Thyroid gland (tissue), 4 donors: ENCODE data around the gene GATA3. TPM values are rescaled to one million over a fixed set of nuclear protein-coding genes. Genes with fewer than 3 reads are reported as not detected.
"Not testable (repeated sequence)": the region's sequence is repeated elsewhere in the genome, so short reads cannot be mapped to it uniquely, and the experiment has no call there.

ENCODE experiments used
- DNase-seq, 2 donors: peaks; one replicate each; pipeline ENCODE4 v3.0.0-alpha.2; 2019
- H3K27ac ChIP-seq, 3 donors: fragments of 200-600 bp; sonication (generic); 1 replicate in 2 of 3; 2 replicates in 1 of 3; pipeline ENCODE4 v1.5.1; 2016 to 2019; ENCODE audit warnings: mild to moderate bottlenecking in 1 of 3, moderate library complexity in 1 of 3
- H3K27me3 ChIP-seq: fragments of 200-600 bp; sonication (generic); one replicate; pipeline ENCODE4 v1.5.1; 2019
- H3K36me3 ChIP-seq, 2 donors: fragments of 200-600 bp; sonication (generic); one replicate each; pipeline ENCODE4 v1.5.1; 2016 to 2019
- H3K4me1 ChIP-seq, 2 donors: fragments of 200-600 bp; sonication (generic); one replicate each; pipeline ENCODE4 v1.5.1; 2017 to 2019
- H3K4me3 ChIP-seq, 3 donors: fragments of 200-600 bp; sonication (generic); replicated peaks in 1 of 3; 1 replicate in 2 of 3; 2 replicates in 1 of 3; pipeline ENCODE4 v1.5.1; 2016; ENCODE audit warnings: mild to moderate bottlenecking in 1 of 3
- H3K9me3 ChIP-seq: fragments of 200-600 bp; sonication (generic); one replicate; pipeline ENCODE4 v1.5.1; 2017
- CTCF ChIP-seq, 6 experiments: fragments of 200-600 bp in 3 of 6; fragments of 450-650 bp in 3 of 6; sonication (generic) in 3 of 6; IDR thresholded peaks; one replicate each; pipeline ENCODE4 v1.5.1; 2016 to 2019; ENCODE audit warnings: antibody characterized with exemption in 6 of 6, mild to moderate bottlenecking in 2 of 6, inconsistent platforms in 1 of 6, moderate library complexity in 1 of 6
- POLR2A ChIP-seq, 2 donors: fragments of 450-650 bp; IDR thresholded peaks; one replicate each; pipeline ENCODE4 v1.6.1; 2017; ENCODE audit warnings: antibody characterized with exemption in 2 of 2, mild to moderate bottlenecking in 2 of 2, moderate library complexity in 1 of 2
- WGBS, 2 donors: methylation state at CpG; one replicate each; pipeline ENCODE4 v1.1.5; 2017; 5-methylcytosine and 5-hydroxymethylcytosine counted together
- intact Hi-C: fragments of 100-400 bp; cut with DNase I; formaldehyde crosslinking; loops from one replicate; pipeline ENCODE4 v1.15.1; 2023
- total RNA-seq, 4 donors: library from RNA; depleted of rRNA; stranded (reverse); fragments of >200 nt; gene quantifications; one replicate each; pipeline ENCODE4 v1.2.3, GENCODE V29; 2016

Gene GATA3
- total RNA-seq, 4 donors from 2014 or later = 1.1 to 3.8 (median 1.9) TPM

GRCh38 chr10:8014649-8015048 is 39.8 kb upstream of the GATA3 start:
- no peaks in the 10 kb centered on the region for H3K4me1 ChIP-seq
- peaks cover 12 to 26% of the 10 kb centered on the region in 2 donors for H3K36me3 ChIP-seq
- no peak overlapping the region for H3K27ac ChIP-seq
- no peaks in the 10 kb centered on the region for H3K27me3 ChIP-seq
- TF ChIP-seq POLR2A (IDR thresholded peaks at IDR 0.05) = no peak
- no peak for TF ChIP-seq CTCF (IDR thresholded peaks at IDR 0.05)
- 95 to 96% methylated on average over 16 of the region's 16 CpGs for WGBS, 2 donors
- H3K9me3 ChIP-seq = no peaks in the 10 kb centered on the region
- intact Hi-C loops = no loop called here
- no peak overlapping the region for H3K4me3 ChIP-seq
- no peak for DNase-seq

GRCh38 chr10:8017277-8017676 is 37.2 kb upstream of the GATA3 start:
- intact Hi-C loops = no loop called here
- no peak overlapping the region for H3K27ac ChIP-seq
- H3K4me1 ChIP-seq = no peaks in the 10 kb centered on the region
- WGBS, 2 donors = 66 to 73% methylated on average over 6 of the region's 6 CpGs
- H3K4me3 ChIP-seq = no peak overlapping the region
- H3K27me3 ChIP-seq = no peaks in the 10 kb centered on the region
- no peak for DNase-seq
- peaks cover 12 to 16% of the 10 kb centered on the region in 2 donors for H3K36me3 ChIP-seq
- TF ChIP-seq CTCF (IDR thresholded peaks at IDR 0.05) (no peak), POLR2A (IDR thresholded peaks at IDR 0.05) (no peak)
- H3K9me3 ChIP-seq = no peaks in the 10 kb centered on the region

- WGBS, 2 donors = 76 to 82% methylated on average over 4 of the region's 4 CpGs
- intact Hi-C loops = no loop called here
These were observed 31.2 kb upstream of the GATA3 start for GRCh38 chr10:8023321-8023720.

GRCh38 chr10:8023851-8024250 is 30.6 kb upstream of the GATA3 start:
- Histone ChIP-seq H3K4me3 (no peak overlapping the region), H3K4me1 (peaks cover 5% of the 10 kb centered on the region in 2 donors), H3K9me3 (no peaks in the 10 kb centered on the region), H3K36me3 (no peaks in the 10 kb centered on the region), H3K27me3 (no peaks in the 10 kb centered on the region), H3K27ac (no peak overlapping the region)
- intact Hi-C loops = no loop called here
- TF ChIP-seq POLR2A (IDR thresholded peaks at IDR 0.05) (no peak), CTCF (IDR thresholded peaks at IDR 0.05) (no peak)
- WGBS, 2 donors = 95 to 97% methylated on average over 2 of the region's 2 CpGs
- no peak for DNase-seq

More at GRCh38 chr10:8023321-8023720, 31.2 kb upstream of the GATA3 start:
- Histone ChIP-seq H3K27ac (no peak overlapping the region), H3K4me3 (no peak overlapping the region), H3K27me3 (no peaks in the 10 kb centered on the region), H3K36me3 (no peaks in the 10 kb centered on the region), H3K9me3 (no peaks in the 10 kb centered on the region), H3K4me1 (peaks cover 5% of the 10 kb centered on the region in 2 donors)
- TF ChIP-seq POLR2A (IDR thresholded peaks at IDR 0.05) (no peak), CTCF (IDR thresholded peaks at IDR 0.05) (no peak)
- DNase-seq = no peak

GRCh38 chr10:8026349-8027259 is 27.9 kb upstream of the GATA3 start:
- Histone ChIP-seq H3K27ac (no peak overlapping the region), H3K9me3 (no peaks in the 10 kb centered on the region), H3K27me3 (no peaks in the 10 kb centered on the region), H3K36me3 (no peaks in the 10 kb centered on the region), H3K4me3 (no peak overlapping the region), H3K4me1 (peaks cover 5% of the 10 kb centered on the region in 2 donors)
- no peak for DNase-seq
- TF ChIP-seq CTCF (IDR thresholded peaks at IDR 0.05) (no peak), POLR2A (IDR thresholded peaks at IDR 0.05) (no peak)
- 33 to 39% methylated on average over 17 of the region's 17 CpGs for WGBS, 2 donors
- intact Hi-C loops = no loop called here

GRCh38 chr10:8031211-8031610 is 23.3 kb upstream of the GATA3 start:
- DNase-seq, intact Hi-C loops, H3K9me3 ChIP-seq, H3K4me3 ChIP-seq, H3K27ac ChIP-seq, H3K36me3 ChIP-seq: not testable (repeated sequence)
- peaks cover 20 to 29% of the 10 kb centered on the region in 2 donors for H3K4me1 ChIP-seq
- peaks cover 20% of the 10 kb centered on the region for H3K27me3 ChIP-seq
- WGBS, 2 donors = 91 to 95% methylated on average over 5 of the region's 5 CpGs
